GM10266 (cell line): ENCODE measurements around the gene SLC25A28.

Experiments
- DNase-seq: peaks from one replicate; pipeline ENCODE4 v3.0.0; 2012; ENCODE audit errors: extremely low spot score
- TF ChIP-seq, protein P1 (sequence below): IDR thresholded peaks from 2 replicates; pipeline ENCODE4 v1.5.1; 2012; ENCODE audit warnings: mild to moderate bottlenecking, low read depth; ENCODE audit not compliant: control insufficient read depth, insufficient read depth; ENCODE audit errors: missing control alignments

The SLC25A28 gene

GRCh38 chr10:99579971-99580370, 40.3 kb downstream of the SLC25A28 start:
- DNase-seq: no peak
- TF ChIP-seq, protein P1, sequence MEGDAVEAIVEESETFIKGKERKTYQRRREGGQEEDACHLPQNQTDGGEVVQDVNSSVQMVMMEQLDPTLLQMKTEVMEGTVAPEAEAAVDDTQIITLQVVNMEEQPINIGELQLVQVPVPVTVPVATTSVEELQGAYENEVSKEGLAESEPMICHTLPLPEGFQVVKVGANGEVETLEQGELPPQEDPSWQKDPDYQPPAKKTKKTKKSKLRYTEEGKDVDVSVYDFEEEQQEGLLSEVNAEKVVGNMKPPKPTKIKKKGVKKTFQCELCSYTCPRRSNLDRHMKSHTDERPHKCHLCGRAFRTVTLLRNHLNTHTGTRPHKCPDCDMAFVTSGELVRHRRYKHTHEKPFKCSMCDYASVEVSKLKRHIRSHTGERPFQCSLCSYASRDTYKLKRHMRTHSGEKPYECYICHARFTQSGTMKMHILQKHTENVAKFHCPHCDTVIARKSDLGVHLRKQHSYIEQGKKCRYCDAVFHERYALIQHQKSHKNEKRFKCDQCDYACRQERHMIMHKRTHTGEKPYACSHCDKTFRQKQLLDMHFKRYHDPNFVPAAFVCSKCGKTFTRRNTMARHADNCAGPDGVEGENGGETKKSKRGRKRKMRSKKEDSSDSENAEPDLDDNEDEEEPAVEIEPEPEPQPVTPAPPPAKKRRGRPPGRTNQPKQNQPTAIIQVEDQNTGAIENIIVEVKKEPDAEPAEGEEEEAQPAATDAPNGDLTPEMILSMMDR: no peak

DNA sequence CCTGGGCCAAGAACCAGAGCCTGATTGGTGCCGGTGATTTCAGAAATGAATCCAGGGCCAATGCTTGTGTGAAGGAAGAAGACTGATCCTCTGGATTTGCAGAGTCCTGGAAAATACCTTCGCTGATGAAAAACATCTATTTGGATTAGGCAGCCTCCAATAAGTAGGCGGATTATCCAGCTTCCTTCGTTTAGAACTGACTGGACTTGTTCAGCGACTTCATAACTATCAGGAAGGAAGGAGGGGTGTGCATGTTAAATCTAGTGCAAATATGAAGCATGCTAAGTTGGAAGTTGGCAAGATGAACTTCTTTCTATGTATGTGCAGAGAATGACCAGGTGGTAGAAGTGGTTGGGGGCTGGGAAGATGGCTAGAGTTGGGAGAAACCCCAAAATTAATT, 46.4 kb downstream of the SLC25A28 start:
- TF ChIP-seq, protein P1: no peak
- no peak for DNase-seq

- no peak for DNase-seq
- TF ChIP-seq, protein P1: no peak
Measured at GRCh38 chr10:99571816-99572215, 48.4 kb downstream of the SLC25A28 start.

DNA sequence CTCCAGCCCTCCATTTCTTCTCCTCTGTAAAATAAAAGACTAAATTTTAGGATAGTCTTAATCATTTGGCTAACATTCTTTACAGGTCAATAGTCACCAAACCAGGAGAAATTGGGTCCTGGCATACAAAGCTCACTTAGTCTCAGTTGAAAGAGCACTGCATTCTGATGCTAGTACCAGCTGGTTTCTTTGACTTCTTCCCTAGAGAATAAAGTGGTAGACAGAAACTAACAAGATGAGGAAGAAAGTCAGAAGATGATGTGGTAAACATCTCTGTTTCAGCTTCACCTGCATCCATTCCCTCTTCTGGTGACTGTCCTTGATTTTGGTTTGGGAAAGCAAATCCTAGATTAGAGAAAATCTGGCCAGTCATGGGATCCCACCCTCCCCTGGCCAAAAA, 50.3 kb downstream of the SLC25A28 start:
- DNase-seq: no peak

DNA sequence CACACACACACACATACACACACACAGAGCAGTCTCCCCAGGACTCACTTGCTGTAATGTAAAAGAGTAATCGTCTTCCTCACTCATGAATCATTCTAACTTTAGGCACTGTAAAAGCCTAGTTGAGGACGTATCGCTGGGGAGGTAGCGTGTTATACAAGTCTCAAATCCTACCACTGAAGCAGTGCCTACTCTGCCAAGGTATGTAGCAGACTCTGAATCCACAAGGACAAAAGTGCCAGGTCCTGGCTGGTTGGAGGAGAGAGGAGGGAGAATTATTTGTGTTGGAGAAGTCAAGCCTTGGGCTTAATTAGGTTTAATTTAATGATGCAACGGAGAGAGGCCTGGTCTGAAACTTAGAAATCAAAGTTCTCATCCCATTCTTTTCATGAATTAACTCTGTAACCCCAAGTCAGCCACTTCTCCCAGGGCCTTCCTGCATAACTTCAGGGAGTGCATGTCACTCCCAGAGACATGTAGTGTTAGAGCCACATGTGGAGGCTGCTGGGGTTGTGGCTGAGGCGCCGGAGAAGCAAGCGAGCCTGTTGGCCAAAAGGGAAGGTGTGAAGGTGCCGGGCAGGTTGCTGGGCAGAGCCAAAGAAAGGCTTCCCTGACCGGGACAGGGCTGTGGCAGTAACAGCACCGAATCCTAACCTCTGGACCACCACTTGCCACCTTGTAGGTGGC, 50.8 kb downstream of the SLC25A28 start:
- no peak for DNase-seq
- TF ChIP-seq, protein P1: no peak

More for the DNA sequence above, 50.3 kb downstream of the SLC25A28 start:
- TF ChIP-seq, protein P1: no peak

GRCh38 chr10:99565166-99565565, 55.1 kb downstream of the SLC25A28 start:
- TF ChIP-seq, protein P1: no peak
- DNase-seq: no peak

GRCh38 chr10:99564361-99564760, 55.9 kb downstream of the SLC25A28 start:
- TF ChIP-seq, protein P1: no peak

More at GRCh38 chr10:99564361-99564760, 55.9 kb downstream of the SLC25A28 start:
- DNase-seq: no peak
